ENCODE results near the gene TMED6.

The TMED6 gene

GRCh38 chr16:69322343-69322742 lies 29.2 kb downstream of the TMED6 start:
- DNase-seq = no peak

GRCh38 chr16:69321080-69321479 lies 30.5 kb downstream of the TMED6 start:
- no peak for DNase-seq

- DNase-seq = no peak
Observed at GRCh38 chr16:69320740-69321073, 30.9 kb downstream of the TMED6 start.

- DNase-seq = no peak
Observed at GRCh38 chr16:69319826-69320739, 31.5 kb downstream of the TMED6 start.

- no peak for DNase-seq
Observed at GRCh38 chr16:69319381-69319780, 32.2 kb downstream of the TMED6 start.

- no peak for DNase-seq
Observed at GRCh38 chr16:69318911-69319289, 32.7 kb downstream of the TMED6 start.

GRCh38 chr16:69318177-69318910 lies 33.2 kb downstream of the TMED6 start:
- DNase-seq = no peak

- no peak for DNase-seq
Observed at GRCh38 chr16:69316595-69317034, 35.0 kb downstream of the TMED6 start.

GRCh38 chr16:69315486-69316311 lies 35.9 kb downstream of the TMED6 start:
- no peak for DNase-seq

GRCh38 chr16:69314534-69314933 lies 37.1 kb downstream of the TMED6 start:
- no peak for DNase-seq

- DNase-seq = no peak
Observed at GRCh38 chr16:69313469-69313868, 38.1 kb downstream of the TMED6 start.

GRCh38 chr16:69311533-69312387 lies 39.8 kb downstream of the TMED6 start:
- peak; percentile 21 for DNase-seq

- peak; percentile 99 for DNase-seq
Observed at GRCh38 chr16:69310653-69311532, 40.7 kb downstream of the TMED6 start, which contains the start of gene VPS4A. VPS4A (plus strand) TSS chr16:69311350; CDS start chr16:69311512, 162 bp downstream.

GRCh38 chr16:69309316-69309715 lies 42.3 kb downstream of the TMED6 start:
- DNase-seq = no peak

GRCh38 chr16:69307856-69308255 lies 43.7 kb downstream of the TMED6 start:
- DNase-seq = no peak

- DNase-seq = no peak
Observed at GRCh38 chr16:69307091-69307490, 44.5 kb downstream of the TMED6 start.

- no peak for DNase-seq
Observed at GRCh38 chr16:69306031-69306430, 45.6 kb downstream of the TMED6 start.

GRCh38 chr16:69302301-69302700 lies 49.3 kb downstream of the TMED6 start:
- DNase-seq = no peak

GRCh38 chr16:69301861-69302260 lies 49.7 kb downstream of the TMED6 start:
- DNase-seq = no peak

- no peak for DNase-seq
Observed at GRCh38 chr16:69301187-69301586, 50.4 kb downstream of the TMED6 start.

- no peak for DNase-seq
Observed at GRCh38 chr16:69298261-69298660, 53.3 kb downstream of the TMED6 start.

All from T-helper 9 cell (primary cell).